Measurements from ENCODE around the gene CMKLR1. TPM values are rescaled to one million over a fixed set of nuclear protein-coding genes. Genes with fewer than 3 reads are reported as not detected.

The CMKLR1 gene
- total RNA-seq, 4 donors from 2014 or later, result 10.2 to 14.5 (median 12.6) TPM

GRCh38 chr12:108313241-108313605 is 25.9 kb downstream of the CMKLR1 start:
- peak overlapping the region; percentile 45 to 53 (median 47) for H3K27ac ChIP-seq (replicated peaks in 1 of 4)
- H3K27me3 ChIP-seq, result no peaks in the 10 kb centered on the region
- intact Hi-C loops (cut with DNase I), result no loop called here
- WGBS, result 61% methylated on average over 3 of the region's 3 CpGs
- no peak for DNase-seq (ENCODE audit: extremely low spot score)
- H3K9me3 ChIP-seq, result no peaks in the 10 kb centered on the region
- TF ChIP-seq POLR2A (IDR thresholded peaks at IDR 0.05; ENCODE audit: low read depth) (no peak), POLR2AphosphoS5 (IDR thresholded peaks at IDR 0.05) (no peak), CTCF (IDR thresholded peaks at IDR 0.05) (no peak), EP300 (IDR thresholded peaks at IDR 0.05) (no peak)
- no peak overlapping the region for H3K4me3 ChIP-seq
- peaks cover 24 to 56% (median 50%) of the 10 kb centered on the region in 4 donors for H3K4me1 ChIP-seq
- no peaks in the 10 kb centered on the region for H3K36me3 ChIP-seq

GRCh38 chr12:108312693-108313189 is 26.4 kb downstream of the CMKLR1 start:
- WGBS, result 42% methylated on average over 5 of the region's 5 CpGs
- no peak for DNase-seq (ENCODE audit: extremely low spot score)
- intact Hi-C loops (cut with DNase I), result no loop called here
- TF ChIP-seq EP300 (IDR thresholded peaks at IDR 0.05) (no peak), POLR2AphosphoS5 (IDR thresholded peaks at IDR 0.05) (peak in 1 of 2 donors; percentile 38)
- Histone ChIP-seq H3K4me1 (peaks cover 24 to 61% (median 54%) of the 10 kb centered on the region in 4 donors), H3K9me3 (no peaks in the 10 kb centered on the region), H3K27ac (replicated peaks in 1 of 4) (peak overlapping the region; percentile 45 to 53 (median 47)), H3K27me3 (no peaks in the 10 kb centered on the region), H3K36me3 (no peaks in the 10 kb centered on the region), H3K4me3 (no peak overlapping the region)

GRCh38 chr12:108312073-108312659 is 26.9 kb downstream of the CMKLR1 start:
- intact Hi-C loops (cut with DNase I), result no loop called here
- 53% methylated on average over 7 of the region's 7 CpGs for WGBS
- H3K4me1 ChIP-seq, result peaks cover 24 to 66% (median 59%) of the 10 kb centered on the region in 4 donors
- H3K36me3 ChIP-seq, result no peaks in the 10 kb centered on the region
- H3K4me3 ChIP-seq, result no peak overlapping the region
- TF ChIP-seq EP300 (IDR thresholded peaks at IDR 0.05), result no peak
- no peak for TF ChIP-seq CTCF (IDR thresholded peaks at IDR 0.05)
- TF ChIP-seq POLR2AphosphoS5 (IDR thresholded peaks at IDR 0.05), result no peak
- H3K27me3 ChIP-seq, result no peaks in the 10 kb centered on the region
- peak overlapping the region in 3 of 4 donors; percentile 45 to 53 (median 49) for H3K27ac ChIP-seq (replicated peaks in 1 of 4)
- DNase-seq (ENCODE audit: extremely low spot score), result no peak
- H3K9me3 ChIP-seq, result no peaks in the 10 kb centered on the region

- H3K27ac ChIP-seq (replicated peaks in 1 of 4), result no peak overlapping the region
- no peaks in the 10 kb centered on the region for H3K27me3 ChIP-seq
- no peaks in the 10 kb centered on the region for H3K36me3 ChIP-seq
- H3K4me1 ChIP-seq, result peaks cover 26 to 70% (median 62%) of the 10 kb centered on the region in 4 donors
- intact Hi-C loops (cut with DNase I), result no loop called here
- H3K9me3 ChIP-seq, result no peaks in the 10 kb centered on the region
- DNase-seq (ENCODE audit: extremely low spot score), result no peak
- TF ChIP-seq CTCF (IDR thresholded peaks at IDR 0.05) (no peak), POLR2AphosphoS5 (IDR thresholded peaks at IDR 0.05) (no peak), POLR2A (IDR thresholded peaks at IDR 0.05; ENCODE audit: low read depth) (no peak), EP300 (IDR thresholded peaks at IDR 0.05) (no peak)
- no peak overlapping the region for H3K4me3 ChIP-seq
- 86% methylated on average over 3 of the region's 4 CpGs for WGBS
Observed at GRCh38 chr12:108311605-108312004, 27.5 kb downstream of the CMKLR1 start.

- 60% methylated on average over 6 of the region's 6 CpGs for WGBS
- Histone ChIP-seq H3K4me3 (no peak overlapping the region), H3K36me3 (no peaks in the 10 kb centered on the region), H3K4me1 (peaks cover 37 to 74% (median 64%) of the 10 kb centered on the region in 4 donors), H3K9me3 (no peaks in the 10 kb centered on the region), H3K27ac (replicated peaks in 1 of 4) (no peak overlapping the region), H3K27me3 (no peaks in the 10 kb centered on the region)
- intact Hi-C loops (cut with DNase I), result no loop called here
- no peak for DNase-seq (ENCODE audit: extremely low spot score)
- TF ChIP-seq CTCF (IDR thresholded peaks at IDR 0.05) (no peak), POLR2AphosphoS5 (IDR thresholded peaks at IDR 0.05) (no peak), POLR2A (IDR thresholded peaks at IDR 0.05; ENCODE audit: low read depth) (no peak), EP300 (IDR thresholded peaks at IDR 0.05) (no peak)
Observed at GRCh38 chr12:108310489-108310888, 28.6 kb downstream of the CMKLR1 start.
